Measurements from ENCODE around the gene MME.
"Not testable (repeated sequence)": the region's sequence is repeated elsewhere in the genome, so short reads cannot be mapped to it uniquely, and the experiment has no call there.

Gene MME

GRCh38 chr3:155129396-155129795, 49.3 kb downstream of the MME start:
- no peak overlapping the region for H3K4me3 ChIP-seq
- H3K36me3 ChIP-seq: no peaks in the 10 kb centered on the region
- H3K4me1 ChIP-seq: no peaks in the 10 kb centered on the region
- H3K27me3 ChIP-seq: no peaks in the 10 kb centered on the region
- no peak for TF ChIP-seq CTCF (IDR thresholded peaks at IDR 0.05)
- no peak for DNase-seq
- H3K9me3 ChIP-seq: no peaks in the 10 kb centered on the region
- H3K27ac ChIP-seq: no peak overlapping the region
- intact Hi-C loops (cut with DNase I; ENCODE audit: low total_unique reads): no loop called here

DNA sequence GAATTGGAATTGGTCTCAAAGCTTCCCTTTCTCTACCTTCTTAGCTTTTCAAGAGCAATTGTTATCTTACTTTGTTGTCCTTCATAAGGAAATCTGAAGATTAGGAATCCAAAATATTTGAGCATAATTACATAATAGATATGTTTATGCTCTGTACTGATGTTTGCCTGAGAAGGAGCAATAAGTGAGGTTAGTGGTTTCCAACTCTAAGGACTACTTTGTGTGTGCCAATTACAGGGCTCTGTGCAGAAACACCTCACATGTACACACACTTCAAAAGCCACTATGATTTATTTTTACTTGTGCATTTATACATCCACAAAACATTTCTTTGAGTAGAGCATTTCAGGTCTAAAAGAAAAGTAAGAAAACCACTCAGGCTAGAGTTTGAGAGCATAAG, 49.9 kb downstream of the MME start:
- H3K27ac ChIP-seq: no peak overlapping the region
- no peak for TF ChIP-seq CTCF (IDR thresholded peaks at IDR 0.05)
- no peaks in the 10 kb centered on the region for H3K36me3 ChIP-seq

DNA sequence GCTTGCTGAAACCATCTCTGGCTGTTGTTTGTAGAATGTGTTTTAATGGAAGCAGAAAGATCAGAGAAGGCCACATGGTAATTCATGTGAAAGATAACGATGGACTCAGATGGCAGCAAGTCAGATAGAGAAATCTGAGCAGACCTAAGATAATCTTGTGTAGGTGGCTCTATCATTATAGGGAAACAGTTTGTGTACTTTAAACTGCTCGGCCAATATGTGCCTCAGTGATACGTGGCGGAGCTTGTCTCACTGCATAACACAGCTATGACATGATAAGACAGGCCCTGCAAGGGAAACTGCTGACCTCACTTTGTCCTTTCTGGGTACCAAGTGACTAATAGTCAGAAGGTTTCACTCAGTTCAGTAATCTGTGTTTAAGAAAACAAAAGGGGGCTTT, 51.0 kb downstream of the MME start:
- intact Hi-C loops (cut with DNase I; ENCODE audit: low total_unique reads): no loop called here
- Histone ChIP-seq H3K27ac (no peak overlapping the region), H3K4me1 (no peaks in the 10 kb centered on the region), H3K4me3 (no peak overlapping the region), H3K36me3 (no peaks in the 10 kb centered on the region), H3K27me3 (no peaks in the 10 kb centered on the region), H3K9me3 (no peaks in the 10 kb centered on the region)
- no peak for DNase-seq
- TF ChIP-seq CTCF (IDR thresholded peaks at IDR 0.05): no peak

More for the DNA sequence above, 49.9 kb downstream of the MME start:
- Histone ChIP-seq H3K4me3 (no peak overlapping the region), H3K4me1 (no peaks in the 10 kb centered on the region), H3K27me3 (no peaks in the 10 kb centered on the region), H3K9me3 (no peaks in the 10 kb centered on the region)
- DNase-seq: no peak
- intact Hi-C loops (cut with DNase I; ENCODE audit: low total_unique reads): no loop called here

GRCh38 chr3:155134311-155134710, 54.2 kb downstream of the MME start:
- H3K27me3 ChIP-seq; H3K4me3 ChIP-seq; H3K36me3 ChIP-seq; intact Hi-C loops (cut with DNase I; ENCODE audit: low total_unique reads); DNase-seq; H3K27ac ChIP-seq; H3K4me1 ChIP-seq; H3K9me3 ChIP-seq: not testable (repeated sequence)

DNA sequence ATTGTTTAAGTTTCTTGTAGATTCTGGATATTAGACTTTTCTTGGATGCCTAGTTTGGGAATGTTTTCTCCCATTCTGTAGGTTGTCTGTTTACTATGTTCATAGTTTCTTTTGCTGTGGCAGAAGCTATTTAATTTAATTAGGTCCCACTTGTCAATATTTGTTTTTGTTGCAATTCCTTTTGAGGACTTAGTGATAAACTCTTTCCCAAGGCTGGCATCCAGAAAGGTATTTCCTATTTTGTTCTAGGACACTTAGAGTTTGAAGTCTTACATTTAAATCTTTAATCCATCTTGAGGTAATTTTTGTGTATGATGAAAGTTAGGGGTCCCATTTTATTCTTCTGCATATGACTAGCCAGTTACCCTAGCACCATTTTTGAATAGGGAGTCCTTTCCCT, 54.9 kb downstream of the MME start:
- H3K36me3 ChIP-seq: no peaks in the 10 kb centered on the region
- intact Hi-C loops (cut with DNase I; ENCODE audit: low total_unique reads): no loop called here

GRCh38 chr3:155138677-155139076, 58.6 kb downstream of the MME start:
- TF ChIP-seq CTCF (IDR thresholded peaks at IDR 0.05): no peak
- Histone ChIP-seq H3K4me3 (no peak overlapping the region), H3K4me1 (no peaks in the 10 kb centered on the region), H3K27me3 (no peaks in the 10 kb centered on the region), H3K36me3 (no peaks in the 10 kb centered on the region), H3K27ac (no peak overlapping the region), H3K9me3 (no peaks in the 10 kb centered on the region)
- intact Hi-C loops (cut with DNase I; ENCODE audit: low total_unique reads): no loop called here
- DNase-seq: no peak

More for the DNA sequence above, 54.9 kb downstream of the MME start:
- Histone ChIP-seq H3K27ac (no peak overlapping the region), H3K4me1 (no peaks in the 10 kb centered on the region), H3K4me3 (no peak overlapping the region), H3K27me3 (no peaks in the 10 kb centered on the region), H3K9me3 (no peaks in the 10 kb centered on the region)
- no peak for DNase-seq
- TF ChIP-seq CTCF (IDR thresholded peaks at IDR 0.05): no peak

All from tibial artery (tissue), 4 donors.